GM12892 (cell line): Measurements from ENCODE around the gene DAZAP2.

Experiments used
- POLR2A ChIP-seq: IDR thresholded peaks from 2 replicates; pipeline ENCODE4 v1.6.1; 2011; ENCODE audit warnings: low read depth, low read length, control low read depth
- POLR2AphosphoS5 ChIP-seq: IDR thresholded peaks from 2 replicates; pipeline ENCODE4 v1.6.1; 2011; ENCODE audit warnings: low read depth, low read length, control low read depth

GRCh38 chr12:51219322-51219721, 19.3 kb upstream of the DAZAP2 start:
- TF ChIP-seq POLR2A (no peak), POLR2AphosphoS5 (no peak)
